NCI-H345 treated with DMSO at 0.1 percent for 48 hours (cell line): ENCODE measurements around the gene ARMC5.
"Not testable (repeated sequence)": the region's sequence is repeated elsewhere in the genome, so short reads cannot be mapped to it uniquely, and the experiment has no call there.

Source experiments
- DNase-seq: peaks from one replicate; lab custom pipeline; 2025; ENCODE audit not compliant: unreplicated experiment; lab: John Stamatoyannopoulos, UW

The ARMC5 gene

GRCh38 chr16:31496670-31497069 is 37.4 kb downstream of the ARMC5 start:
- DNase-seq: no peak

GRCh38 chr16:31498493-31498892 is 39.2 kb downstream of the ARMC5 start:
- DNase-seq: no peak

- no peak for DNase-seq
Observed at GRCh38 chr16:31499928-31500327, 40.6 kb downstream of the ARMC5 start.

GRCh38 chr16:31501226-31501965 is 42.1 kb downstream of the ARMC5 start:
- no peak for DNase-seq

GRCh38 chr16:31501966-31502348 is 42.7 kb downstream of the ARMC5 start:
- no peak for DNase-seq

- no peak for DNase-seq
Observed at GRCh38 chr16:31502981-31503380, 43.7 kb downstream of the ARMC5 start.

- not testable (repeated sequence) for DNase-seq
Observed at GRCh38 chr16:31503555-31503954, 44.3 kb downstream of the ARMC5 start.

- DNase-seq: no peak
Observed at GRCh38 chr16:31504159-31504558, 44.9 kb downstream of the ARMC5 start.

GRCh38 chr16:31505483-31505882 is 46.2 kb downstream of the ARMC5 start:
- no peak for DNase-seq

GRCh38 chr16:31507617-31507928 is 48.3 kb downstream of the ARMC5 start:
- no peak for DNase-seq

GRCh38 chr16:31507929-31508705 is 48.8 kb downstream of the ARMC5 start, which contains the start of gene RUSF1:
Gene RUSF1 (minus strand): TSS chr16:31508391. CDS start chr16:31508373, 18 bp downstream.
- DNase-seq: peak; percentile 87

- DNase-seq: no peak
Observed at GRCh38 chr16:31508706-31509195, 49.5 kb downstream of the ARMC5 start.

- DNase-seq: no peak
Observed at GRCh38 chr16:31513126-31513525, 53.8 kb downstream of the ARMC5 start.

GRCh38 chr16:31513884-31514283 is 54.6 kb downstream of the ARMC5 start:
- no peak for DNase-seq
